Loucy (cell line): ENCODE results near the gene RNF126.

ENCODE experiments used
- EZH2phosphoT487 ChIP-seq: fragments of 200-600 bp; IDR thresholded peaks from 2 replicates; pipeline ENCODE4 v1.6.1; 2018; ENCODE audit warnings: antibody characterized with exemption, mild to moderate bottlenecking, moderate library complexity, borderline replicate concordance
- TF ChIP-seq, protein P1 (sequence below): fragments of 200-600 bp; sonication (generic); conservative IDR thresholded peaks from 2 replicates; pipeline ENCODE4 v1.5.1; 2014; ENCODE audit warnings: mild to moderate bottlenecking, antibody characterized with exemption, low read length

DNA sequence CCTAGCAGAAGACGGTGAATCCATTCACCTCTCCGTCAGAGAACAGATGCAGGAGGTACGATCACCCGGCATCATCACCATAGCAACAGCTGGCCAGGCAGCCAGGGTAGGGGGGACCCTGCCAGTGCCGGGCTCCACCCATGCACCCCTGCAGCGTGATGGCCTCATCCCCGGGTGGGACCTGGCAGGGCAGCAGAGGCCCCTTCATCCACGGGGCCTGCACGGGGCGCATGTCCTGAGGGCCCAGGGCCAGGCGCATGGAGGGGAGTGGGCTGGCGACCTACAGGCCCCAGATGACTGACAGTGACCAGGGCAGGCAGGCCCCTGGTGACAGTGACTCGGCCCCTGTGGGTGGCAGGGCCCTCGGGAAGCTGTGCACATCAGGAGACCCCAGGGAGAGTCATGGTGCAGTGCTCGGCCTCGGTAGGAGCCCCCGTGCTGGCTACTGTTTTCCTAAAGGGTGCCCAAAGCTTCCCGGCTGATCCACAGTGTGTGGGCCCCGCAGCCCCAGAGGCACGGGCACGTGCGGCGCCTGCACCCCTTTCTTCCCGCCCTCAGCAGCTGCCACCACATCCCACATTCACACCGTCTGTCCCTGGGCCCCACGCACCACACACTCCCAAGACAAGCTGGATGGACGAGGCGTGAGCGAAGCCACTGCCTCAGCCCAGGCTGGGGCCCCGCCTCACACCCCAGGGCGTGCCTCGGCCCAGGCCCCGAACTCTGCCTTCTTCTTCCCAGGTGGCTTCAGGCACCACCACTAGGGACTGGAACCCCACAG lies 4.8 kb downstream of the RNF126 start:
- TF ChIP-seq, protein P1, sequence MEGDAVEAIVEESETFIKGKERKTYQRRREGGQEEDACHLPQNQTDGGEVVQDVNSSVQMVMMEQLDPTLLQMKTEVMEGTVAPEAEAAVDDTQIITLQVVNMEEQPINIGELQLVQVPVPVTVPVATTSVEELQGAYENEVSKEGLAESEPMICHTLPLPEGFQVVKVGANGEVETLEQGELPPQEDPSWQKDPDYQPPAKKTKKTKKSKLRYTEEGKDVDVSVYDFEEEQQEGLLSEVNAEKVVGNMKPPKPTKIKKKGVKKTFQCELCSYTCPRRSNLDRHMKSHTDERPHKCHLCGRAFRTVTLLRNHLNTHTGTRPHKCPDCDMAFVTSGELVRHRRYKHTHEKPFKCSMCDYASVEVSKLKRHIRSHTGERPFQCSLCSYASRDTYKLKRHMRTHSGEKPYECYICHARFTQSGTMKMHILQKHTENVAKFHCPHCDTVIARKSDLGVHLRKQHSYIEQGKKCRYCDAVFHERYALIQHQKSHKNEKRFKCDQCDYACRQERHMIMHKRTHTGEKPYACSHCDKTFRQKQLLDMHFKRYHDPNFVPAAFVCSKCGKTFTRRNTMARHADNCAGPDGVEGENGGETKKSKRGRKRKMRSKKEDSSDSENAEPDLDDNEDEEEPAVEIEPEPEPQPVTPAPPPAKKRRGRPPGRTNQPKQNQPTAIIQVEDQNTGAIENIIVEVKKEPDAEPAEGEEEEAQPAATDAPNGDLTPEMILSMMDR: no peak
- no peak for TF ChIP-seq EZH2phosphoT487
